ENCODE measurements around the gene RNF186.

GRCh38 chr1:19812875-19813642, 2.0 kb downstream of the RNF186 start:
- TF ChIP-seq IRF2 (CRISPR knock-in tag; IDR thresholded peaks at IDR 0.05) = no peak
- TF ChIP-seq MXI1 (IDR thresholded peaks at IDR 0.05; ENCODE audit: borderline replicate concordance, low read depth, low read length) = no peak
- no peak for TF ChIP-seq CTCF (CRISPR knock-in tag; IDR thresholded peaks at IDR 0.05)
- TF ChIP-seq RBM22 (optimal IDR thresholded peaks at IDR 0.05; ENCODE audit: low read length) = no peak
- TF ChIP-seq GZF1 (CRISPR knock-in tag; IDR thresholded peaks at IDR 0.05) = no peak
- TF ChIP-seq, protein P1, sequence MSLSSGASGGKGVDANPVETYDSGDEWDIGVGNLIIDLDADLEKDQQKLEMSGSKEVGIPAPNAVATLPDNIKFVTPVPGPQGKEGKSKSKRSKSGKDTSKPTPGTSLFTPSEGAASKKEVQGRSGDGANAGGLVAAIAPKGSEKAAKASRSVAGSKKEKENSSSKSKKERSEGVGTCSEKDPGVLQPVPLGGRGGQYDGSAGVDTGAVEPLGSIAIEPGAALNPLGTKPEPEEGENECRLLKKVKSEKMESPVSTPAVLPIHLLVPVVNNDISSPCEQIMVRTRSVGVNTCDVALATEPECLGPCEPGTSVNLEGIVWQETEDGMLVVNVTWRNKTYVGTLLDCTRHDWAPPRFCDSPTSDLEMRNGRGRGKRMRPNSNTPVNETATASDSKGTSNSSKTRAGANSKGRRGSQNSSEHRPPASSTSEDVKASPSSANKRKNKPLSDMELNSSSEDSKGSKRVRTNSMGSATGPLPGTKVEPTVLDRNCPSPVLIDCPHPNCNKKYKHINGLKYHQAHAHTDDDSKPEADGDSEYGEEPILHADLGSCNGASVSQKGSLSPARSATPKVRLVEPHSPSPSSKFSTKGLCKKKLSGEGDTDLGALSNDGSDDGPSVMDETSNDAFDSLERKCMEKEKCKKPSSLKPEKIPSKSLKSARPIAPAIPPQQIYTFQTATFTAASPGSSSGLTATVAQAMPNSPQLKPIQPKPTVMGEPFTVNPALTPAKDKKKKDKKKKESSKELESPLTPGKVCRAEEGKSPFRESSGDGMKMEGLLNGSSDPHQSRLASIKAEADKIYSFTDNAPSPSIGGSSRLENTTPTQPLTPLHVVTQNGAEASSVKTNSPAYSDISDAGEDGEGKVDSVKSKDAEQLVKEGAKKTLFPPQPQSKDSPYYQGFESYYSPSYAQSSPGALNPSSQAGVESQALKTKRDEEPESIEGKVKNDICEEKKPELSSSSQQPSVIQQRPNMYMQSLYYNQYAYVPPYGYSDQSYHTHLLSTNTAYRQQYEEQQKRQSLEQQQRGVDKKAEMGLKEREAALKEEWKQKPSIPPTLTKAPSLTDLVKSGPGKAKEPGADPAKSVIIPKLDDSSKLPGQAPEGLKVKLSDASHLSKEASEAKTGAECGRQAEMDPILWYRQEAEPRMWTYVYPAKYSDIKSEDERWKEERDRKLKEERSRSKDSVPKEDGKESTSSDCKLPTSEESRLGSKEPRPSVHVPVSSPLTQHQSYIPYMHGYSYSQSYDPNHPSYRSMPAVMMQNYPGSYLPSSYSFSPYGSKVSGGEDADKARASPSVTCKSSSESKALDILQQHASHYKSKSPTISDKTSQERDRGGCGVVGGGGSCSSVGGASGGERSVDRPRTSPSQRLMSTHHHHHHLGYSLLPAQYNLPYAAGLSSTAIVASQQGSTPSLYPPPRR (CRISPR knock-in tag; IDR thresholded peaks at IDR 0.05; ENCODE audit: borderline replicate concordance) = no peak
- no peak for TF ChIP-seq GLI4 (CRISPR knock-in tag; IDR thresholded peaks at IDR 0.05; ENCODE audit: borderline replicate concordance)
- TF ChIP-seq ZNF629 (CRISPR knock-in tag; conservative IDR thresholded peaks at IDR 0.05) = no peak
- TF ChIP-seq, protein P2, sequence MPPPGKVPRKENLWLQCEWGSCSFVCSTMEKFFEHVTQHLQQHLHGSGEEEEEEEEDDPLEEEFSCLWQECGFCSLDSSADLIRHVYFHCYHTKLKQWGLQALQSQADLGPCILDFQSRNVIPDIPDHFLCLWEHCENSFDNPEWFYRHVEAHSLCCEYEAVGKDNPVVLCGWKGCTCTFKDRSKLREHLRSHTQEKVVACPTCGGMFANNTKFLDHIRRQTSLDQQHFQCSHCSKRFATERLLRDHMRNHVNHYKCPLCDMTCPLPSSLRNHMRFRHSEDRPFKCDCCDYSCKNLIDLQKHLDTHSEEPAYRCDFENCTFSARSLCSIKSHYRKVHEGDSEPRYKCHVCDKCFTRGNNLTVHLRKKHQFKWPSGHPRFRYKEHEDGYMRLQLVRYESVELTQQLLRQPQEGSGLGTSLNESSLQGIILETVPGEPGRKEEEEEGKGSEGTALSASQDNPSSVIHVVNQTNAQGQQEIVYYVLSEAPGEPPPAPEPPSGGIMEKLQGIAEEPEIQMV (CRISPR knock-in tag; IDR thresholded peaks at IDR 0.05; ENCODE audit: low read depth) = no peak
- TF ChIP-seq NFE2L1 (CRISPR knock-in tag; IDR thresholded peaks at IDR 0.05; ENCODE audit: borderline replicate concordance) = no peak

Measured in HepG2 (cell line).